ENCODE data around the gene ARPP19. TPM values are rescaled to one million over a fixed set of nuclear protein-coding genes. Genes with fewer than 3 reads are reported as not detected.
A peak's percentile ranks its signal among the peaks of the same experiment; 100 is the strongest.

The ARPP19 gene
- total RNA-seq, 1 donor from 2014 or later = 104 TPM

GRCh38 chr15:52528564-52529340 lies 40.1 kb downstream of the ARPP19 start, which contains the start of gene MYO5A:
MYO5A (minus strand) TSS chr15:52528880; CDS start chr15:52528806, 74 bp downstream.
- no peak for DNase-seq (ENCODE audit: low read depth)
- no peak for TF ChIP-seq CTCF (conservative IDR thresholded peaks at IDR 0.05; ENCODE audit: low read depth, low read length)
- H3K4me3 ChIP-seq (ENCODE audit: low read depth, low read length) = peak within 1 kb of the TSS; percentile 61

DNA sequence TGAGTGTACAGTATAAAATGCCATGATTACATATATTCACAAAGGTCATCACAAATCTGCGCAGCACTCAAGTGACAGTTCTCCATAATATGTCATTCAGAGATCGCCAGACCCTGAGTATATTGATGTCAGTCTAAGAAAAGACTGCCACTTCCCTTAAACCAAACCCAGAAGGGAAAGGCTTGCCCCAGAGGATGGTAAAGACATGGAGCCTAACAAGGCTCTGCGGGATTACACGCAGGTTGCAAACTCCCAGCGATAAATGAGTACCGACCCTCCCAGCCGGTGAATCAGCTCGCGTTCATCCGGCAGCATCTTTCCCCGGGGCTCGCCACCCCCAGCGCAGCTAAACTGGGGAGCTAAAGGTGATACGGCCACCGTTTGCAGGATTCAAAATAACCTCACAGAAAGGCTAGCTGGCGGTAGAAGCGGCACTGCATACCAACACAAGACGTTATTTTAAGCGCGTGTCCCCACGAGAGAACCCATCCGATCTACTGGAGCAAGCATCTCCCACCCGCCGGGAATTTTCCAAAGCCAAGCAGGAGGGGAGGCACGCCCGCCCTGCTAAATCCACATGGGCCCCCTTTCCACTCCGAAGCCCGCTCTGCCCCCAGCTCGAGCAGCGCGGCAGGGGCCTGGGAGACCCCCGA lies 40.8 kb downstream of the ARPP19 start:
- no peak for DNase-seq (ENCODE audit: low read depth)
- no peak for TF ChIP-seq CTCF (conservative IDR thresholded peaks at IDR 0.05; ENCODE audit: low read depth, low read length)
- H3K4me3 ChIP-seq (ENCODE audit: low read depth, low read length) = peak overlapping the region; percentile 61

GRCh38 chr15:52527196-52527910 lies 41.5 kb downstream of the ARPP19 start:
- no peak for TF ChIP-seq CTCF (conservative IDR thresholded peaks at IDR 0.05; ENCODE audit: low read depth, low read length)
- DNase-seq (ENCODE audit: low read depth) = no peak
- peak overlapping the region; percentile 61 for H3K4me3 ChIP-seq (ENCODE audit: low read depth, low read length)

DNA sequence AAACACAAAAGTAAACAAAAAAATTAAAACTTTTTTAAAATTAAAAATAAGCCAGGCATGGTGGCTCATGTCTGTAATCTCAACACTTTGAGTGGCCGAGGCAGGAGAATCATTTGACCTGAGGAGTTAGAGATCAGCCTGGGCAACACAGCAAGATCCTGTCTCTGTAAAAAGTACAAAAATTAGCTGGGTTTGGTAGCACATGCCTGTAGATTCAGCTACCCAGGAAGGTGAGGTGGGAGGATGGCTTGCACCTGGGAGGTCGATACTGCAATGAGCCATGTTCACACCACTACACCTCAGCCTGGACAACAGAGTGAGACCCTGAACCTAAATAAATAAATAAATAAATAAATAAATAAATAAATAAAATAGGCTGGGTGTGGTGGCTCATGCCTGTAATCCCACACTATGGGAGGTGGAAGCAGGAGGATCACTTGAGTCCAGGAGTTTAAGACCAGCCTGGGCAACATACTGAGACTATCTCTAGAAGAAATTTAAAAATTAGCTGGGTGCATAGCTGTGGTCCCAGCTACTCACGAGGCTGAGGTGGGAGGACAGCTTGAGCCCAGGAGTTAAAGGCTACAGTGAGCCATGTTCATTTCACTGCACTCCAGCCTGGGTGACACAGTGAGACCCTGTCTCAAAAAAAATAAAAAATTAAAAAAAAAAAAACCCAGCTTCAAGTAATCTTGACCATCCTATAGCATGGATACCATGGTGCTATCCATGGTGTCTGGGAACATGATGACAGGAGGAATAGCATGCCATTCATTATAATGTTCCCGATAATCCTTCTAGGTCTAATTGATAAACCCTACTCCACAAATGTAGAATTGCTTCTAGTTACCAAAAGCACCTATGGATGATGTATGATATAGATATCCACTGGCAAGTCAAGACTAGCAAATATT lies 44.4 kb downstream of the ARPP19 start:
- H3K4me3 ChIP-seq (ENCODE audit: low read depth, low read length) = no peak overlapping the region
- TF ChIP-seq CTCF (conservative IDR thresholded peaks at IDR 0.05; ENCODE audit: low read depth, low read length) = no peak
- no peak for DNase-seq (ENCODE audit: low read depth)

DNA sequence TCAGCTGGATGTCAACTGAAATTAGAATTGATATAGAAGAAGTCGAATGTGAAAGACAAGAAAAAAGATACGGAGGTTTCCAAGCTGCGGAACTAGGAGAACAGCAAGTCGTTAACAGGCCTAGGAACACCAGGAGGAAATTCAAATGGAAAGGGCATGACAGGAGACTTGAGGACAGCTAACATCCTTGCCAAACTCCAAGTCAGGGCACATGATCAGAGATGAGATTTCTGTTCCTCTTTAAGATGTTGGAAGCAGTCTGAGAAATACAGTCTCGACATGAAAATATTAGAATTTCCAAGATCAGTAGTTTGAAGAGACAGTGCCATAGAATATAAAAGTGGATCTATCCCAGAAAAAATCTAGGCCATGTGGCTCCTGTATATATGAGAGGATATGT lies 45.2 kb downstream of the ARPP19 start:
- no peak for TF ChIP-seq CTCF (conservative IDR thresholded peaks at IDR 0.05; ENCODE audit: low read depth, low read length)
- no peak overlapping the region for H3K4me3 ChIP-seq (ENCODE audit: low read depth, low read length)
- no peak for DNase-seq (ENCODE audit: low read depth)

DNA sequence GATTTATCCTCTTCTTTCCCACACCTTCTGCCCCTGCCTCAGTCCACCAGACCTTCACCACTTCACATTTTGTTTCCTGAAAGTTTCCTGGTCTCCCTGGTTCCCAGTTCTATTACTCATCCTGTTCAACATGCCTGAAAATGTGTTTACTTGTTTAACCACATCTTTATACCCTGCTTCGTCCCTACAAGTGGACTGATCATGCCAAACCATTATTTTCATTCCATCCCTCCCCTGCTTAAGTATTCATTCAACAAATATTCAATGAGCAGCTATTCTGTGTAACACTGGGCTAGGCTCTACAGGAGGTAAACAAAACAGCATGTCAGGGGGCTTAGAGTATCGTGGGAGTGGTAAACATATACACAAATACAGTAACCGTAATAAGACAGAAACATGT lies 45.6 kb downstream of the ARPP19 start:
- DNase-seq (ENCODE audit: low read depth) = peak; percentile 45

More for the DNA sequence above, 45.6 kb downstream of the ARPP19 start:
- H3K4me3 ChIP-seq (ENCODE audit: low read depth, low read length) = no peak overlapping the region
- no peak for TF ChIP-seq CTCF (conservative IDR thresholded peaks at IDR 0.05; ENCODE audit: low read depth, low read length)
